Hepatocyte (in vitro differentiated cells): ENCODE results near the gene C12orf75.

Experiments
- EZH2phosphoT487 ChIP-seq: fragments of 200-600 bp; sonication (generic); IDR thresholded peaks from one replicate; pipeline ENCODE4 v1.6.1; 2018; ENCODE audit warnings: antibody characterized with exemption, mild to moderate bottlenecking, low read depth, moderate library complexity; ENCODE audit not compliant: unreplicated experiment, severe bottlenecking
- TF ChIP-seq, protein P1 (sequence below): fragments of 200-600 bp; sonication (generic); IDR thresholded peaks from 2 replicates; pipeline ENCODE4 v1.5.1; 2016; ENCODE audit warnings: antibody characterized with exemption, mild to moderate bottlenecking; ENCODE audit not compliant: poor library complexity

DNA sequence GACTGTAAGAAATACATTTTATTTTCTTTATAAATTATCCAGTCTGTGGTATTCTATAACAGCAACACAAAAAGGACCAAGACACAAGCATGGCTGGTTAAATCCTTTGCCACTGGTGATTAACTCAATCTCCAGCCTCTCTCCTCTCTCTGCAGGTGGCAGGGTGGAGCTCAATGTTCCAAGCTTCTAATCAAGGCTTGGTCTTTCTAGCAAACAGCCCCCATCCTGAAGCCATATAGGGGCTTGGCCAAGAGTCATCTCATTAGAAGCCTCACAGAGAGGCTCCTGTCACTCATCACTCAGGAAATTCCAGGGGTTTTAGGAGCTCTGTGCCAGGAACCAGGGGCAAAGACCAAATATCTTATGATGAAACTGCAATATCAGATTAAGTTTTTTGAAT is 12.0 kb downstream of the C12orf75 start:
- TF ChIP-seq EZH2phosphoT487: no peak
- TF ChIP-seq, protein P1, sequence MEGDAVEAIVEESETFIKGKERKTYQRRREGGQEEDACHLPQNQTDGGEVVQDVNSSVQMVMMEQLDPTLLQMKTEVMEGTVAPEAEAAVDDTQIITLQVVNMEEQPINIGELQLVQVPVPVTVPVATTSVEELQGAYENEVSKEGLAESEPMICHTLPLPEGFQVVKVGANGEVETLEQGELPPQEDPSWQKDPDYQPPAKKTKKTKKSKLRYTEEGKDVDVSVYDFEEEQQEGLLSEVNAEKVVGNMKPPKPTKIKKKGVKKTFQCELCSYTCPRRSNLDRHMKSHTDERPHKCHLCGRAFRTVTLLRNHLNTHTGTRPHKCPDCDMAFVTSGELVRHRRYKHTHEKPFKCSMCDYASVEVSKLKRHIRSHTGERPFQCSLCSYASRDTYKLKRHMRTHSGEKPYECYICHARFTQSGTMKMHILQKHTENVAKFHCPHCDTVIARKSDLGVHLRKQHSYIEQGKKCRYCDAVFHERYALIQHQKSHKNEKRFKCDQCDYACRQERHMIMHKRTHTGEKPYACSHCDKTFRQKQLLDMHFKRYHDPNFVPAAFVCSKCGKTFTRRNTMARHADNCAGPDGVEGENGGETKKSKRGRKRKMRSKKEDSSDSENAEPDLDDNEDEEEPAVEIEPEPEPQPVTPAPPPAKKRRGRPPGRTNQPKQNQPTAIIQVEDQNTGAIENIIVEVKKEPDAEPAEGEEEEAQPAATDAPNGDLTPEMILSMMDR: no peak
